ENCODE measurements around the gene HMCES. TPM values are rescaled to one million over a fixed set of nuclear protein-coding genes. Genes with fewer than 3 reads are reported as not detected.

Gene HMCES
- polyA plus RNA-seq, 3 donors = 11.9 to 23.0 (median 18.0) TPM

DNA sequence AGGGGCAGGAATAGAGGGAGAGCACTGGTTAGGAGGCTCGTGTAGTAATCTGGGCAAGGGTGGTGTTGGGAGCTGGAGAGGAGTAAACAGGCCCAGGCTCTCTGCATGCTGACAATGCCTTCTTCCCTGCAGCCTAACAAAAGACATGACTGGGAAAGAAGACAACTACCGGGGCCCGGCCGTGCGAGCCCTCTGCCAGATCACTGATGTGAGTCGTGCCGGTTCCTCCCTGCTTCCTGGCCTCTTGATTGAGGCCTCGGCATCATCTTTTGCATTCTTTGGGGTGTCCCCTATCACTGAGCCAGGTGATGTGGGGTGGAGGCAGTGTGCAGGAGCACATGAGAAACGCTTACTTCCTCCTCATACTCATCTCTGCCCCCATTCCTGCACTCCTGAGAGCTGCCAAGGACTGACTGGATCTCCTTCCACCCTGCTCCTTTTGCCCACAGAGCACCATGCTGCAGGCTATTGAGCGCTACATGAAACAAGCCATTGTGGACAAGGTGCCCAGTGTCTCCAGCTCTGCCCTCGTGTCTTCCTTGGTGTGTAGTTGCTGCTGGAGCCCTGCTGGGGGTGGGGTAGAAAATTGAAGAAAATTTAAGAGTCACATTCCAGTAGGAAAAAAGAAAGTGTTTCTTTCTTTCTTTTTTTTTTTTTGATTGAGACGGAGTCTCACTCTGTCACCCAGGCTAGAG, 24.0 kb upstream of the HMCES start:
- Histone ChIP-seq H3K9ac (ENCODE audit: insufficient read depth, low read length, poor library complexity, severe bottlenecking) (no peak overlapping the region), H4K20me1 (ENCODE audit: insufficient read depth, low read length) (peaks cover 45% of the 10 kb centered on the region), H3K4me3 (replicated peaks in 1 of 3; ENCODE audit: low read depth in 2 of 3, low read length in 3 of 3) (no peak overlapping the region), H3K27ac (ENCODE audit: low read depth in 1 of 2, low read length in 2 of 2) (no peak overlapping the region), H3K27me3 (ENCODE audit: control insufficient read depth in 2 of 2, insufficient read depth in 2 of 2, low read length in 2 of 2) (no peaks in the 10 kb centered on the region), H3K79me2 (ENCODE audit: insufficient read depth, low read length) (peaks cover 66% of the 10 kb centered on the region), H3K4me2 (replicated peaks; ENCODE audit: extremely low read depth, low read length, poor library complexity, severe bottlenecking) (no peak overlapping the region), H2AFZ (ENCODE audit: insufficient read depth, low read depth, low read length, poor library complexity, severe bottlenecking) (no peak overlapping the region), H3K36me3 (replicated peaks in 1 of 2; ENCODE audit: control insufficient read depth in 1 of 2, insufficient read depth in 2 of 2, low read length in 2 of 2) (peaks cover 72 to 81% of the 10 kb centered on the region in 2 donors), H3K9me3 (replicated peaks in 1 of 2; ENCODE audit: control insufficient read depth in 1 of 2, insufficient read depth in 1 of 2, low read length in 2 of 2) (no peaks in the 10 kb centered on the region), H3K4me1 (ENCODE audit: control insufficient read depth in 1 of 2, insufficient read depth in 2 of 2, low read length in 2 of 2) (peaks cover 9 to 13% of the 10 kb centered on the region in 2 donors)
- peak overlapping the region in 2 of 7 donors; percentile 6 to 21 for H3K27ac Mint-ChIP-seq
- intact Hi-C loops (cut with micrococcal nuclease) = no loop called here
- TF ChIP-seq, protein P1, sequence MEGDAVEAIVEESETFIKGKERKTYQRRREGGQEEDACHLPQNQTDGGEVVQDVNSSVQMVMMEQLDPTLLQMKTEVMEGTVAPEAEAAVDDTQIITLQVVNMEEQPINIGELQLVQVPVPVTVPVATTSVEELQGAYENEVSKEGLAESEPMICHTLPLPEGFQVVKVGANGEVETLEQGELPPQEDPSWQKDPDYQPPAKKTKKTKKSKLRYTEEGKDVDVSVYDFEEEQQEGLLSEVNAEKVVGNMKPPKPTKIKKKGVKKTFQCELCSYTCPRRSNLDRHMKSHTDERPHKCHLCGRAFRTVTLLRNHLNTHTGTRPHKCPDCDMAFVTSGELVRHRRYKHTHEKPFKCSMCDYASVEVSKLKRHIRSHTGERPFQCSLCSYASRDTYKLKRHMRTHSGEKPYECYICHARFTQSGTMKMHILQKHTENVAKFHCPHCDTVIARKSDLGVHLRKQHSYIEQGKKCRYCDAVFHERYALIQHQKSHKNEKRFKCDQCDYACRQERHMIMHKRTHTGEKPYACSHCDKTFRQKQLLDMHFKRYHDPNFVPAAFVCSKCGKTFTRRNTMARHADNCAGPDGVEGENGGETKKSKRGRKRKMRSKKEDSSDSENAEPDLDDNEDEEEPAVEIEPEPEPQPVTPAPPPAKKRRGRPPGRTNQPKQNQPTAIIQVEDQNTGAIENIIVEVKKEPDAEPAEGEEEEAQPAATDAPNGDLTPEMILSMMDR (IDR thresholded peaks at IDR 0.05) = no peak
- H3K27me3 Mint-ChIP-seq (ENCODE audit: low read depth in 3 of 3) = peaks cover 0 to 3% (median 0%) of the 10 kb centered on the region in 3 donors
- peaks cover 9% of the 10 kb centered on the region for H3K4me1 Mint-ChIP-seq
- H3K36me3 Mint-ChIP-seq = peaks cover 78 to 86% of the 10 kb centered on the region in 2 donors
- peaks cover 0 to 1% (median 0%) of the 10 kb centered on the region in 7 donors for H3K9me3 Mint-ChIP-seq
- DNase-seq = no peak
- no peak overlapping the region for H3K4me3 Mint-ChIP-seq
- 99% methylated on average over 8 of the region's 12 CpGs for WGBS (ENCODE audit: insufficient coverage)

GRCh38 chr3:129256270-129256669, 22.4 kb upstream of the HMCES start:
- Mint-ChIP-seq H3K4me3 (no peak overlapping the region), H3K27me3 (ENCODE audit: low read depth in 3 of 3) (peaks cover 0 to 3% (median 0%) of the 10 kb centered on the region in 3 donors), H3K36me3 (peaks cover 91 to 99% of the 10 kb centered on the region in 2 donors), H3K4me1 (no peaks in the 10 kb centered on the region), H3K27ac (peak overlapping the region in 1 of 7 donors; percentile 54), H3K9me3 (peaks cover 0 to 1% (median 0%) of the 10 kb centered on the region in 7 donors)
- no peak overlapping the region for H3K4me3 ChIP-seq (replicated peaks in 1 of 3; ENCODE audit: low read depth in 2 of 3, low read length in 3 of 3)
- intact Hi-C loops (cut with micrococcal nuclease) = no loop called here
- no peak overlapping the region for H3K9ac ChIP-seq (ENCODE audit: insufficient read depth, low read length, poor library complexity, severe bottlenecking)
- DNase-seq = no peak
- 100% methylated on average over 5 of the region's 6 CpGs for WGBS (ENCODE audit: insufficient coverage)
- no peaks in the 10 kb centered on the region for H3K4me1 ChIP-seq (ENCODE audit: control insufficient read depth in 1 of 2, insufficient read depth in 2 of 2, low read length in 2 of 2)
- no peak overlapping the region for H3K27ac ChIP-seq (ENCODE audit: low read depth in 1 of 2, low read length in 2 of 2)
- no peaks in the 10 kb centered on the region for H3K27me3 ChIP-seq (ENCODE audit: control insufficient read depth in 2 of 2, insufficient read depth in 2 of 2, low read length in 2 of 2)
- H2AFZ ChIP-seq (ENCODE audit: insufficient read depth, low read depth, low read length, poor library complexity, severe bottlenecking) = no peak overlapping the region
- peaks cover 59% of the 10 kb centered on the region for H3K79me2 ChIP-seq (ENCODE audit: insufficient read depth, low read length)
- H3K9me3 ChIP-seq (replicated peaks in 1 of 2; ENCODE audit: control insufficient read depth in 1 of 2, insufficient read depth in 1 of 2, low read length in 2 of 2) = no peaks in the 10 kb centered on the region
- H4K20me1 ChIP-seq (ENCODE audit: insufficient read depth, low read length) = peaks cover 59% of the 10 kb centered on the region
- TF ChIP-seq, protein P1 (IDR thresholded peaks at IDR 0.05) = no peak
- H3K4me2 ChIP-seq (replicated peaks; ENCODE audit: extremely low read depth, low read length, poor library complexity, severe bottlenecking) = no peak overlapping the region
- peaks cover 88 to 97% of the 10 kb centered on the region in 2 donors for H3K36me3 ChIP-seq (replicated peaks in 1 of 2; ENCODE audit: control insufficient read depth in 1 of 2, insufficient read depth in 2 of 2, low read length in 2 of 2)

Data from CD14-positive monocyte (primary cell).